Esophagus squamous epithelium (tissue), 5 donors: Measurements from ENCODE around the gene ANKRD63. TPM values are rescaled to one million over a fixed set of nuclear protein-coding genes. Genes with fewer than 3 reads are reported as not detected.

Experiments used
- DNase-seq: peaks from one replicate; lab custom pipeline; 2025; lab: John Stamatoyannopoulos, UW
- H3K27ac ChIP-seq, 4 donors: fragments of 200-600 bp; sonication (generic); one replicate each; pipeline ENCODE4 v1.5.1; 2016 to 2019; ENCODE audit warnings: mild to moderate bottlenecking in 1 of 4
- H3K27me3 ChIP-seq, 4 donors: fragments of 200-600 bp; sonication (generic); 1 replicate in 3 of 4; 2 replicates in 1 of 4; pipeline versions ENCODE4 v1.5.1 to v1.6.0; 2017 to 2021; ENCODE audit warnings: antibody characterized with exemption in 1 of 4
- H3K36me3 ChIP-seq, 3 donors: fragments of 200-600 bp; sonication (generic); one replicate each; pipeline ENCODE4 v1.5.1; 2016 to 2019
- H3K4me1 ChIP-seq, 3 donors: fragments of 200-600 bp; sonication (generic); one replicate each; pipeline ENCODE4 v1.5.1; 2017 to 2019
- H3K4me3 ChIP-seq, 4 donors: fragments of 200-600 bp; sonication (generic); 1 replicate in 3 of 4; 2 replicates in 1 of 4; pipeline ENCODE4 v1.5.1; 2016 to 2019; ENCODE audit warnings: mild to moderate bottlenecking in 2 of 4, moderate library complexity in 1 of 4
- H3K9me3 ChIP-seq, 3 donors: fragments of 200-600 bp; sonication (generic); one replicate each; pipeline ENCODE4 v1.5.1; 2016 to 2019
- POLR2A ChIP-seq, 4 donors: fragments of 450-650 bp; IDR thresholded peaks; one replicate each; pipeline ENCODE4 v1.6.1; 2017; ENCODE audit warnings: antibody characterized with exemption in 4 of 4, mild to moderate bottlenecking in 4 of 4, moderate library complexity in 3 of 4
- WGBS, 2 donors: methylation state at CpG; one replicate each; pipeline ENCODE4 v1.1.5; 2018; 5-methylcytosine and 5-hydroxymethylcytosine counted together
- intact Hi-C: fragments of 100-400 bp; cut with DNase I; formaldehyde crosslinking; loops from one replicate; pipeline ENCODE4 v1.15.0; 2022
- total RNA-seq, 4 donors: library from RNA; depleted of rRNA; stranded (reverse); fragments of >200 nt; gene quantifications; one replicate each; pipeline ENCODE4 v1.1.0, GENCODE V29; 2016
- TF ChIP-seq, protein P1 (sequence below), 6 experiments: fragments of 450-650 bp in 4 of 6; fragments of 200-600 bp in 2 of 6; sonication (generic) in 2 of 6; IDR thresholded peaks; one replicate each; pipeline ENCODE4 v1.5.1; 2016 to 2019; ENCODE audit warnings: antibody characterized with exemption in 6 of 6, mild to moderate bottlenecking in 4 of 6, moderate library complexity in 4 of 6
- donor health status: DM: yes; HTN: yes; CAD: no.

Gene ANKRD63
- total RNA-seq, 4 donors from 2014 or later, result not detected

DNA sequence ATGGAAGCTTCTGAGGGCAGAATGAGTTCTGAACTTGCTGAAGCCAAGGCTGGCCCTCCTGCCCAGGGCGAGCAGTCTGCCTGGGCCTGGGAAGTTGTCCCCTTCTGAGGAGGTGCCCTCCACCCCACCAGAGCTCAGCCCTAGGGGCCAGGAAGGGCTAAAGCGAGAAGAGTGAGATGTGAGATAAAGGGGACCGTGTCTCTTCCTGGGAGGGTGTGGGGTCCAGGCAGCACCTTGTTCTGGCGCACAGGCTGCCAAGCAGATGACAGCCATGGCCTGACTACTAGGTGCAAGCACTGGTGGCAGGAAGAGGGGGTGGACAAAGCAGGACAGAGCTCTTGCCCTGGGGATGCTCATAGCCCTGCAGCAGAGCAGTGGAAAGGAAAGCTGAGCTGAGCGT is 40.3 kb downstream of the ANKRD63 start:
- peaks cover 49 to 95% (median 52%) of the 10 kb centered on the region in 3 donors for H3K4me1 ChIP-seq
- peaks cover 0 to 5% (median 0%) of the 10 kb centered on the region in 3 donors for H3K36me3 ChIP-seq
- DNase-seq, result no peak
- intact Hi-C loops, result no loop called here
- H3K27me3 ChIP-seq, result peaks cover 0 to 21% (median 0%) of the 10 kb centered on the region in 4 donors
- H3K9me3 ChIP-seq, result no peaks in the 10 kb centered on the region
- peak overlapping the region in 1 of 4 donors; percentile 50 for H3K4me3 ChIP-seq
- no peak for TF ChIP-seq POLR2A (IDR thresholded peaks at IDR 0.05)
- TF ChIP-seq, protein P1, sequence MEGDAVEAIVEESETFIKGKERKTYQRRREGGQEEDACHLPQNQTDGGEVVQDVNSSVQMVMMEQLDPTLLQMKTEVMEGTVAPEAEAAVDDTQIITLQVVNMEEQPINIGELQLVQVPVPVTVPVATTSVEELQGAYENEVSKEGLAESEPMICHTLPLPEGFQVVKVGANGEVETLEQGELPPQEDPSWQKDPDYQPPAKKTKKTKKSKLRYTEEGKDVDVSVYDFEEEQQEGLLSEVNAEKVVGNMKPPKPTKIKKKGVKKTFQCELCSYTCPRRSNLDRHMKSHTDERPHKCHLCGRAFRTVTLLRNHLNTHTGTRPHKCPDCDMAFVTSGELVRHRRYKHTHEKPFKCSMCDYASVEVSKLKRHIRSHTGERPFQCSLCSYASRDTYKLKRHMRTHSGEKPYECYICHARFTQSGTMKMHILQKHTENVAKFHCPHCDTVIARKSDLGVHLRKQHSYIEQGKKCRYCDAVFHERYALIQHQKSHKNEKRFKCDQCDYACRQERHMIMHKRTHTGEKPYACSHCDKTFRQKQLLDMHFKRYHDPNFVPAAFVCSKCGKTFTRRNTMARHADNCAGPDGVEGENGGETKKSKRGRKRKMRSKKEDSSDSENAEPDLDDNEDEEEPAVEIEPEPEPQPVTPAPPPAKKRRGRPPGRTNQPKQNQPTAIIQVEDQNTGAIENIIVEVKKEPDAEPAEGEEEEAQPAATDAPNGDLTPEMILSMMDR (IDR thresholded peaks at IDR 0.05), result no peak
- WGBS, 2 donors, result 81 to 90% methylated on average over 4 to 5 of the region's 5 CpGs
- H3K27ac ChIP-seq, result peak overlapping the region in 3 of 4 donors; percentile 82 to 94 (median 84)

DNA sequence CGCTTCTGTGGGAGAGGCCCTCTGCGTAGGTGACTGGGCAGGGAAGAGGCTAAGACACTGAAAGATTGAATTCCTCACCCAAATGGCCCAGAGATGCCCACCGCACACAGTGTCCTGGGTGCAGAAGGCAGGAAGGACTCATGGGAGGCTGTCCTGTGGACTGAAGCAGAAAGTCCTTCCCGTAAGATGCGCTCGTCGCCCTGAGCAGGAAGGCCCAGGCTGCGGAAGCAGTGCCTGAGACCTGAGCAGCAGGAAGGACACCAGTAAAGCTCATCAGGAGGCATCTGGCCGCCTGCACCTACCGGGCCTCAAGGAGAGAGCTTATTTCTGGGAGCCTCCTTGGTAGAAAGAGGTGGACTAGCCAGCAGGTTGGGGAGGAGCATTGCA is 40.7 kb downstream of the ANKRD63 start:
- intact Hi-C loops, result no loop called here
- H3K27ac ChIP-seq, result peak overlapping the region in 3 of 4 donors; percentile 82 to 94 (median 84)
- no peak for DNase-seq
- peaks cover 0 to 21% (median 0%) of the 10 kb centered on the region in 4 donors for H3K27me3 ChIP-seq
- WGBS, 2 donors, result 94 to 95% methylated on average over 7 to 8 of the region's 10 CpGs
- TF ChIP-seq POLR2A (IDR thresholded peaks at IDR 0.05), result no peak
- TF ChIP-seq, protein P1 (IDR thresholded peaks at IDR 0.05), result no peak
- H3K4me3 ChIP-seq, result peak overlapping the region in 1 of 4 donors; percentile 50
- peaks cover 49 to 91% (median 50%) of the 10 kb centered on the region in 3 donors for H3K4me1 ChIP-seq
- H3K36me3 ChIP-seq, result peaks cover 0 to 1% (median 0%) of the 10 kb centered on the region in 3 donors
- H3K9me3 ChIP-seq, result no peaks in the 10 kb centered on the region

DNA sequence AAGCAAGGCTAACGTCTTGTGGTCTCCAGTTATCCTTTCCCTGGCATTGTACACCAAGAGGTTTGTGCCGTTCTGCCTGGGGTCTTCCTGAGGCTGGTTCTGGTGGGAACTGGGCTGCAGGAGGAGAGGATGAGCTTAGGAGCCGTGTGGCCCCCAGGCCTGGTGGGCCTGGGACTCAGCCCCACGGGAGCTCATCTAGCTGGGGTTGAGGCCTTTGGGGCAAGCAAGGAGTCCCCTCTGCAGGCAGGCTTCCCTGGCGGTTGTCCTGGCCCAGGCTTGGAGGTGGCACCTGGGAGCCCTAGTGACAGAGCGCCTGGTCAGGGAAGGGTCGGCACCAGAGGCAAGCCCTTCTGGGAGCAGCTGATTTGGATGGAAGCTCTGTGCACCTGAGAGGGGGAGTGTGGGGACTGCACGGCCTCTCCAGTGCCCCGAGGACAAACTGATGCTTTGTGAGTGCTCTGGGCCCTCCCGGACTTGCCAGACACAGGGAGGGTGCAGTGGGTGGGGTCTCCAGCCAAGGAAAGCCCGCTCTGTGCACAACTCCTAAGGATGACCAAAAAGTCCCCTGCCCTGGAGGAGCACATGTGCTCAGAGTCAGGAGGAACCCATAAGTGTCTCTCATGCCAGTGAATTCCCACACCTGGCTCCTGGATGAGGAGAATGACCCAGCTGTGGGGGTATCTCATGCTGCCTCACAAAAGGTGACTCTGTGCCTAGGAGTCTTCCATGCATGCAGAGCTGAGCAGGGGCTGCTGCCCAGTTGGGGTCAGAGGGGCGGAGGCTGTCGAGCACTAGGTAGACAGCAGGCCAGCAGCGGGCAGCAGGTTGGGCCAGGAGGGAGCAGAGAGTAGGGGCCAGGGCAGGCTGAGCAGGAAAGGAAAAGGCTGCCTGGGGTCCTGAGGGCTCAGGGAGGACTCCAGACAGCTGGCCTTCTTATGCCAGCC is 41.3 kb downstream of the ANKRD63 start:
- H3K4me1 ChIP-seq, result peaks cover 44 to 85% (median 44%) of the 10 kb centered on the region in 3 donors
- 20 to 32% methylated on average over 1 to 3 of the region's 14 CpGs for WGBS, 2 donors
- peak overlapping the region; percentile 26 to 63 (median 50) for H3K4me3 ChIP-seq
- no peaks in the 10 kb centered on the region for H3K36me3 ChIP-seq
- no peaks in the 10 kb centered on the region for H3K9me3 ChIP-seq
- peak overlapping the region; percentile 66 to 94 (median 83) for H3K27ac ChIP-seq
- intact Hi-C loops, result no loop called here
- DNase-seq, result no peak
- peaks cover 0 to 21% (median 0%) of the 10 kb centered on the region in 4 donors for H3K27me3 ChIP-seq
- TF ChIP-seq, protein P1 (IDR thresholded peaks at IDR 0.05), result no peak
- TF ChIP-seq POLR2A (IDR thresholded peaks at IDR 0.05), result no peak

DNA sequence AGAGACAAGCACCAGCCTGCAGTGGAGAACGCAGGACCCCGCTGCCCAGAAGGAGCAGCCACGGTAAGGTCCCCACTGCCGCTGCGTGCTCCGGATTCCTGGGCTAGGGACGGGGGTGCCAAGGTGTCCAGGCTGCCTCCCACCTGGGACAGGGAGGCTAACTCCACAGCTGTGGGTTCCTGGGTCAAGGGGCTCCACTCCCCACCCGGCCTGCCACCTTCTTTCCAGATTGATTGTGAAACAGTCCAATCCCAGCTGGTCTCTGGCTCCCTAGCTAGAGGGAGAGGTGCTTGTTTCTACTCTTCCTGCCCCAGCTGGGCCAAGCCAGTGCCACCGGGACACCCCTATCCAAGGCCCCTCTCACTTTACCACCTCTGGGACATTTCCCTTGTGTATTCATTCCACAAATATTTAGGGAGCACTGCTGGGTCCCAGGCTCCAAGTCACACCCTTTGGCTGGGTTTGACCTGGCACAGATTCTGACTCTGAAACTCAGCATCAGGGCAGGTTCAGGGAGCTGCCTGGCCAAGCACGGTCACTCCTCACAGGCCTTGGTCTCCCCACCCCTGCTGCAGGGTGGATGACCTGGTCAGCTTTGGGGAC is 42.1 kb downstream of the ANKRD63 start:
- peak overlapping the region; percentile 26 to 63 (median 50) for H3K4me3 ChIP-seq
- WGBS, 2 donors, result 37 to 42% methylated on average over 3 to 4 of the region's 10 CpGs
- intact Hi-C loops, result no loop called here

More for the DNA sequence above, 42.1 kb downstream of the ANKRD63 start:
- Histone ChIP-seq H3K4me1 (peaks cover 37 to 78% (median 38%) of the 10 kb centered on the region in 3 donors), H3K27ac (peak overlapping the region; percentile 66 to 94 (median 83)), H3K27me3 (peaks cover 0 to 21% (median 0%) of the 10 kb centered on the region in 4 donors), H3K9me3 (no peaks in the 10 kb centered on the region), H3K36me3 (no peaks in the 10 kb centered on the region)
- TF ChIP-seq POLR2A (IDR thresholded peaks at IDR 0.05), result peak in 2 of 4 donors; percentile 14 to 23
- TF ChIP-seq, protein P1 (IDR thresholded peaks at IDR 0.05), result no peak
- DNase-seq, result no peak
